Stimulated activated CD8-positive, alpha-beta memory T cell treated with anti-CD3 and anti-CD28 coated beads, Interleukin-7, amount 100 ng/mL, for 4 hours (primary cell): ENCODE measurements around the gene ATP1B1.
"Not testable (repeated sequence)": the region's sequence is repeated elsewhere in the genome, so short reads cannot be mapped to it uniquely, and the experiment has no call there.

Experiments
- DNase-seq, 2 donors: peaks; one replicate each; pipeline ENCODE4 v3.0.0-alpha.2; 2020; ENCODE audit warnings: low read depth in 2 of 2

ATP1B1 gene

DNA sequence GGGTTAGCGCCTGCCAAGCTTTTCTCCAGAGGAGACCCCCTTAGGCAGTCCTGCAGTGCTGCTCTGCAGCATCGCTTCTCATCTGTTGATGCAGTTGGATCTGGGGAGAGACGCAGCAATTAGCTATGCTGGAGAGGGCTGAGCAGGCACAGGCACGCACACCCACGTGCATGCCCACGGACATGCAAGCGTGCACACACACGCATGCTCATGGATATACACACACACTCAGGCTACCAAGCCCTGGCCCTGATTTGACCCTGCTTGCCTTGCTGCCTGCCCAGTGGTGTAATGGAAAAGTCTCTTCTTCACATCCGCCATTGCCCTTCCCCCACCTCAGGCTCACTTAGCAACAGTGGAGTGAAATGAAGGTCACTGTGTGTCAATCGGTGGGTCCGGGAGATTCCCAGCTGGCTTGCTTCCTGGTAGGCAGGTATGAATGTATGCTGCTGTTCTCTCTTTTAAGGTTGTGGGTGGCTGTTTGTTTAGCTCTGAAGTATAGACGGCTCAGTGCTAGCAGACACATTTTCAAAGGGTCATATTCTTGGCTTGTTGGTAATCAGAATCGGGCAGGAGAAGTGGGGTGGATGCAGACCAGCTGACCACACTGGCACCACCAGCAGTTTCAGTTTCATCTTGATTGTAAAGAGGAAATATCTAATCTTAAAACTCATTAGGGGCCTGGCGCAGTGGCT is 9.5 kb downstream of the ATP1B1 start:
- no peak for DNase-seq

GRCh38 chr1:169117014-169117413 is 10.5 kb downstream of the ATP1B1 start:
- DNase-seq = no peak

DNA sequence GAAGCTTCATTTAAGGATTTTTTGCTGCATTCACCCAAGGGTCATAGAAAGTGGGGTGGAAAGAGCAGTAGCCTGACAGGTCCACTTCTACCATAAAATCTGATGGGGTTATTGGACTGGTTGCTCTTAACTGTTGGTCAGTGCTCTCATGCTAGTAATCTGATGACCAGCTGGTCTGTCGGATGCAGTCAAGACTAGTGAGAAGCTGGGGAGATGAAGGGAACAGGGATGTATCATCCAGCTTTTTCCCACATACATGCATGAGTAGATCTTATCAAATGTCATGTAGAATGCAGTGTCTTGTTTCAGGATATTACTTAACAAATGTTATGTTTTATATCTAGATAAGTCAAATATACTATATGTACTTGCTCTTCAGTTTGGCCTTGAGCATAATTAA is 11.1 kb downstream of the ATP1B1 start:
- no peak for DNase-seq

GRCh38 chr1:169118227-169118626 is 11.7 kb downstream of the ATP1B1 start:
- no peak for DNase-seq

DNA sequence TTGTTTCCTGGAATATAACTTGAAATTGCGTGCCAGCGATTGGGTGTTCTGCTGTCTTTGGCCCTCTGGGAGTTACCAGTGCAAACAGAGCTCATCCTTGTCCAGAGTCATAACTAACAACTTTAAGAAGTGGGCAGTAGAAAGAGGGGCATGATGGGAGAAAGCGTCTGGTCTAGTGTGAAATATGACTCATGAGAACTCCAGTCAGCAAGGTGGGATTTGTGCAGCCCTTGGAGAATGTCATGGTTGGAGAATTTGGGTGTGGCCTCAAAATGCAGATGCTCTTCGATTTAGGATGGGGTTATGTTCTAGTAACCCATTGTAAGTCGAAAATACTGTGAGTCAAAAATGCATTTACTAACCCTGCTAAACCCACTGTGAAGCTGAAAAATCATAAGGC is 12.9 kb downstream of the ATP1B1 start:
- no peak for DNase-seq

GRCh38 chr1:169120066-169120465 is 13.6 kb downstream of the ATP1B1 start:
- DNase-seq = no peak

- DNase-seq = no peak
Observed at GRCh38 chr1:169121146-169121923, 14.8 kb downstream of the ATP1B1 start.

GRCh38 chr1:169122976-169123375 is 16.5 kb downstream of the ATP1B1 start:
- no peak for DNase-seq

DNA sequence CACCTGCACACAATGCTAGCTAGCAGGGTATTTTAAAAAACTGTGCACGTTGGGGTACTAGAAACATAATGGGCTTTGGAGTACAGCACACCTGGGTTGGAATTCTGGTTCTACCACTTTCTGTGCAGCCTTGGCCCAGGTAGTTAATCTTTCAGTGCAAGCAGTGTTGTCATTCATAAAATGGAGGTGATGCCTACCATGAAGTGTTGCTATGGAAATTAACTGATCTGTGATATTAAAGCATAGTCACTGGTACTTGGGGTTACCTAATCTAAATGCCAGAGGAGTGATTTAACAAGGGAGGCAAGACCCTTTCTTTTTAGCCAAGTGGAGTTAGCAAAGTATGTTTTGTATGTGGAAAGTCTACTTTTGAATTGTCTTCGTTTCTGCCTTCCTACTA is 18.0 kb downstream of the ATP1B1 start:
- DNase-seq = no peak

DNA sequence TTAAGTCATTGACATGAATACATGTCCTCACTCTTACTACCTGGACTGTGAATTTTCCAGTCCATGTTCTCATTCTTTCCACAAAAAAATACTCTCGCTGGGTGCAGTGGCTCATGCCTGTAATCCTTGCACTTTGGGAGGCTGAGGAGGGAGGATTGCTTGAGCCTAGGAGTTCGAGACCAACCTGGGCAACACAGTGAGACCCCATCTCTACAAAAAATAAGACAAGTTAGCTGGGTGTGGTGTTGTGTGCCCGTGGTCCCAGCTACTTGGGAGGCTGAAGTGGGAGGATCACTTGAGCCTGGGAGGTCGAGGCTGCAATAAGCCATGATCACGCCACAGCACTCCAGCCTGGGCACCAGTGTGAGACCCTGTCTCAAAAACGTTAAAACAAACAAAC is 19.1 kb downstream of the ATP1B1 start:
- not testable (repeated sequence) for DNase-seq

DNA sequence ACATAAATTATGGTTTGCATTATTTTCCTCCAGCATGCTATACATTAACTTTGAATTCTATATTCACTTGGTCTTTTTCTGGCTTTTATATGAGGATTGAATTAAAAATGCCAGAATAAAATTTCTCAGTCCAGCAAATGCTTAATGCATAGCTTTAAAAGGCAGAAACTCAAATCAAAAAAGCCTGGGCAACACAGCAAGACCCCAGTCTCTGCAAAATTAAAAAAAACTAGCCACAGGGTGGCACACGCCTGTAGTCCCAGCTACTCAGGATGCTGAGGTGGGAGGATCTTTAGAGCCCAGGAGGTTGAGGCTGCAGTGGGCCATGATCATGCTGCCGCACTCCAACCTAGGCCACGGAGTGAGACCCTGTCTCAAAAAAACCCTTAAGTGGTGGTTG is 19.8 kb downstream of the ATP1B1 start:
- DNase-seq = no peak

DNA sequence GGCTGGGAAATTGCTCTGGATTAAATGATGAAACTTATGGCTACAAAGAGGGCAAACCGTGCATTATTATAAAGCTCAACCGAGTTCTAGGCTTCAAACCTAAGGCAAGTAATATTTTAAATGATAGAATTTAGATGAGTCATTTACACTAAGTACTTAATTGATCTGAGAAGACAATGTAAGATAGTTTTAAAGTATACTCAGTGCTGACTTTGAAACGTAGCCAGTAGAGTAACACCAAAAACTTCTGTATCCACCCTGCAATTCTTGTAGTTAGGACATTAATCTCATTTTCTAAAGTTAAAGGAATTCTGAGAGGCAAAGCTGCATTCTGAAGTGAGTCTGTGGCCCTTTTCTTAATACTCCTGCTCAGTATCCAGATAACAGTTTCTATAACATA is 20.8 kb downstream of the ATP1B1 start:
- DNase-seq = no peak

- no peak for DNase-seq
Observed at GRCh38 chr1:169128562-169128961, 22.1 kb downstream of the ATP1B1 start.

DNA sequence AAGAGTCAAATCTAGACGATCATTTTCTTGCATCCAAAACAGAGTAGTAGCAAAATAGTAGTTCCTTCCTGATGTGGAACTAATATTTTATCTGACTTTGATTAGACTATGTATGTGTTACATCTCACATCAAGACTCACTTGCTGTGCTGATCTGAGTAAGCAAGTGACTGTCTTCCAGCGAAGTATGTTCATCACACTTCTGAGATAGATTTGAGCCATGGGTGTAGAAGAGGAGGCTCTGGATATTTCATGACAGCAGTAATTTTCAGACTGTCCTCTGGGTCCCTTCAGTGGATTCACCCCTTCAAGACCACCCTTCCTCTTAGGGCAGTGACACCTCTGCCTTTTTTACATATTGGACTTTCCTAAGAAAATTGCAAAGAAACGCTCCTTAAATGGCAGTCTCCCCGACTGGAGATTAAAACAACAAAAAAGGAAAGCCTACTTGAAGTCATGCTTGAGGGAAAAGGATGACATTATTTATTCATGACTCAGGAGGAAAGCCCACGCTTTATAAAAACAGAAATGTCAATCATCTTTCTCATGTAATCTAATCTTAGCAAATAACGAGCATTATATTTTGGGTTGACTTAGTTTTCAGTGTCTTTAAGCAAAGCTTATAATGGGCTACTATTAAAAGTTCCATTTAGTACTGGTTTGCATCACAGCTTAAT is 22.8 kb downstream of the ATP1B1 start:
- DNase-seq = no peak

DNA sequence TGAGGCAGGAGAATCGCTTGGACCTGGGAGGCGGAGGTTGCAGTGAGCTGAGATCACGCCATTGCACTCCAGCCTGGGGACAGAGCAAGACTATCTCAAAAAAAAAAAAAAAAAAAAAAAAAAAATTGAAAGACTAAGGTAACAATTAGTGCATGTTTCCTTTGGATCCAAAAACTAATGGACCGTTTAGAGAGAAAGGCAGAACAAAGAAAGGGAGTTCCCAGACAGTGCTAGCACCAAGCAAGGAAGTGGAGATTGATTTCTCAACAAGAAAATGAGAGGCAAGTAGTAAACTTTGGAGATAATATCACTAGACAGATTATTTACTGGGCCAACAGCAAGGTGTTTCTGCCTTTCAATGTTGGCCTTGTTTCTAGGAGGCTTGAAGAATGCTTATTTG is 24.2 kb downstream of the ATP1B1 start:
- no peak for DNase-seq

DNA sequence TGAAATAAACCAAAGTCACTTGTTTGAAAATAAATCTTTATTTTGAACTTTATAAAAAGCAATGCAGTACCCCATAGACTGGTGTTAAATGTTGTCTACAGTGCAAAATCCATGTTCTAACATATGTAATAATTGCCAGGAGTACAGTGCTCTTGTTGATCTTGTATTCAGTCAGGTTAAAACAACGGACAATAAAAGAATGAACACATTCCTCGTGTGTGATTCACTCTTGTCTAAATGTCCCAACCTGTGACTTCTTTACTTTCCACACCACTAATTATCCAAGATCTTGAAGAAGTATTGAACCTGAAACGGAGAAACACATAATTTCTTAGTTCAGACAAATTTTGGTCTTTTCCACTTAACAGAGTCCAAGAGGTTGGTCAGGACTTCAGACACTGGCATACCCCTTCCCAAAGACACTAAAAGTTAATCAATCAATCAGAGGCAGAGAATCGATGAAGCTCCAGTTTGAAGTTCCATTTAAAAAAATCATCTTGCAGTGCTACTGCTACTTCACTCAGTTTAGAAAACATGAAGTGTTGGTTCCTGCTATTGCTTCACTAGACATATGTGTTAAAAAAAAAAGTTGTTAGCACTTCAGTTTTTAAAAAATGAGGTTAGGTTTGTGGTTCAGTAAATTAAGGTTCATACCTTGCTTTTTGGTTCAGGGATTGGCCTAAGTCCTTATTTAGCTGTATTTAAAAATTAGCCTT is 26.2 kb downstream of the ATP1B1 start:
- no peak for DNase-seq

- no peak for DNase-seq
Observed at GRCh38 chr1:169133228-169133576, 26.7 kb downstream of the ATP1B1 start.

DNA sequence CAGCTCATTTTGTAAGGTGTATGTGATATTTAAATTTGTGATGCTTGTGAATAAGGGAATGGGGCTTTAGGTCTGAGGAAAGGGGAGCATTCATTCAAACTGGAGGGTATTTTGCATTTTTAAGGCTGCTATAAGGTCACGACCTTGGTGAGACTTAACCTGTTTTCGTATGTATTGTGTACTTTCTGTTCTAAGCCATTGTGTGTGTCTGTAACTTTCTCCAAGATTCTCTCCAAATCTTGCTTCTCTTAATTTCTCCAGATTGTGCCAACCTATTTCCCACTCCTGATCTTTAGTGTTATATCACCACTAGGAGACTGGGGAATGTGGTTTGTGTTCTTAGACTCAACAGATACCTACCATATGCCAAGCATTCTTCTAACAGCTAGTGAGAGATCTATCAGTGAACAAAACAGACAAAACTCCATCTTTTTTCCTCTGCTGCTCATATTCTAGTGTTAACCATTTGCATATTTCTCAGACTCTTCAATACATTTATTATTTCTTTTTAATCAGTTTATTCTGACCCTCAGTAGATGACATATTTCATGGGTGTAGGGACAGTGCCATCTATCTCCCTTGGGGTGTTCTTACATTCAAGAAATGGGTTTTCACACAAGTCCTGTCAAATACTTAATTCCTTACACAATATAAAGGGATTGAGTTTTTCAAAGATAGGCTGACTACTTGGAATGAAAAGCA is 27.5 kb downstream of the ATP1B1 start:
- DNase-seq = no peak

GRCh38 chr1:169137357-169137756 is 30.9 kb downstream of the ATP1B1 start:
- DNase-seq = no peak

- DNase-seq = no peak
Observed at GRCh38 chr1:169138866-169139670, 32.6 kb downstream of the ATP1B1 start.

DNA sequence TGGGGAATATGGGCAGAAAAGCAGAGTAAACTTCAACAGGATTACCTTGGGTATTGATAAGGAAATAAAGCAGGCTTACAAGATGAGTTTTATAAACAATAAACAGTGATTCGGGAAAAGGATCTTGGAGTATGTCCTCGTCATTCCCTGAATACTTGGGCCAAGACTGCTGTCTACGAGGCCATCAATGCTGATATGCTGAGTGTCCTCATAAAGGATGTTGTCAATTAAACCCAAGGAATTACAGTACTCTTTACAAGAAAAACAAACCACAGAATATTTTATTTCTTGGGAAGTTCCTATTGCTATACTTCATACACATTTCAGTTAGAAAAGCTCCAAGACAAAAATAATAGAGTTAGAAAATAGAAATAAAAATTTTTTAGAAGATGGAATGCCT is 34.9 kb downstream of the ATP1B1 start:
- no peak for DNase-seq
